ENCODE measurements around the gene DTD1. TPM values are rescaled to one million over a fixed set of nuclear protein-coding genes. Genes with fewer than 3 reads are reported as not detected.

The DTD1 gene
- total and polyA plus RNA-seq, 2 of the 13 experiments (the other 11 are each of a cell fraction or from before 2014, with no cell fraction given), result 41.2 to 79.3 TPM

DNA sequence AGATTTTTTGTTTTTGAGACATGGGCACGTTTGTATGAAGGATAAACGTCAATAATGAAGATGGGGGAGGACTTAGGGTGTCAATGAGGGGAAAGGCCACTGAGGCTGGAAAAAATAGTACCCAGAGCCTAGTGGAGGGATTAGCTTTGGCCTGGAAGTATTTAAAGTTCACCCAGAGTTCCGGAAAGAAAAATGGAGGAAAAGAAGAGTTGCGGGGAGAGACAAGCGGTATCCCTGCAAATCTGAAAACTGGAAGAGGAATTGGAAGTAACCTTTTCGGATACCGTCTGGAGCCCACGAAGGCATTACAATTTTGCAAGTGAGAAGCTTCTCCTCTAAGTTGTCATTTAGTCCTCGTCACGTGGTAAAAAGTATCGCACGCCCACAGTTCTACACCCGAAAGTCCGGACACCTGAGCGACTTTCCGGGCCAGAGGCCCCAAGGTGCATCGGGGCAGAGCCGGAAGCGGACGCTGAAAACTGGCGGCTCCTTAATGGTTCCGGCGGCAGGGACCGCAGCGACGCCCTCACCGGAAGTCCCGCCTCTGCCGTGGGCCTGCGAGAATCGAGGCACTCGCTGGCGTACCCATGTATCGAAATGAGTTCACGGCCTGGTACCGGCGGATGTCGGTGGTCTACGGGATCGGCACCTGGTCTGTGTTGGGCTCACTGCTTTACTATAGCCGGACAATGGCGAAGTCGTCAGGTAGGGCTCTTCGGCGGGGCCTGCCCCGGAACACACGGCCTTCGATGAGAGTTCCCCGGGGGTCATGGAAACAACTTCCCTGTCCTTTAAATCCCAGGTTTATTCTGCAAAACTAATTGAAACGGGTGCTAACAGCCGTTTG lies 20.7 kb upstream of the DTD1 start, which contains the start of gene SMIM26 (continued):
- TF ChIP-seq, protein P1, sequence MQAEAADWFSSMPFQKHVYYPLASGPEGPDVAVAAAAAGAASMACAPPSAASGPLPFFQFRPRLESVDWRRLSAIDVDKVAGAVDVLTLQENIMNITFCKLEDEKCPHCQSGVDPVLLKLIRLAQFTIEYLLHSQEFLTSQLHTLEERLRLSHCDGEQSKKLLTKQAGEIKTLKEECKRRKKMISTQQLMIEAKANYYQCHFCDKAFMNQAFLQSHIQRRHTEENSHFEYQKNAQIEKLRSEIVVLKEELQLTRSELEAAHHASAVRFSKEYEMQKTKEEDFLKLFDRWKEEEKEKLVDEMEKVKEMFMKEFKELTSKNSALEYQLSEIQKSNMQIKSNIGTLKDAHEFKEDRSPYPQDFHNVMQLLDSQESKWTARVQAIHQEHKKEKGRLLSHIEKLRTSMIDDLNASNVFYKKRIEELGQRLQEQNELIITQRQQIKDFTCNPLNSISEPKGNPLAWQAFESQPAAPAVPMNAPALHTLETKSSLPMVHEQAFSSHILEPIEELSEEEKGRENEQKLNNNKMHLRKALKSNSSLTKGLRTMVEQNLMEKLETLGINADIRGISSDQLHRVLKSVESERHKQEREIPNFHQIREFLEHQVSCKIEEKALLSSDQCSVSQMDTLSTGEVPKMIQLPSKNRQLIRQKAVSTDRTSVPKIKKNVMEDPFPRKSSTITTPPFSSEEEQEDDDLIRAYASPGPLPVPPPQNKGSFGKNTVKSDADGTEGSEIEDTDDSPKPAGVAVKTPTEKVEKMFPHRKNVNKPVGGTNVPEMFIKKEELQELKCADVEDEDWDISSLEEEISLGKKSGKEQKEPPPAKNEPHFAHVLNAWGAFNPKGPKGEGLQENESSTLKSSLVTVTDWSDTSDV (CRISPR knock-in tag; IDR thresholded peaks at IDR 0.05), result peak; percentile 41; the same call in 1 of the 2 replicates
- TF ChIP-seq MED1 (CRISPR knock-in tag; IDR thresholded peaks at IDR 0.05), result peak; percentile 83
- peak; percentile 72; the same call in 1 of the 2 replicates for TF ChIP-seq ZNF616 (CRISPR knock-in tag; IDR thresholded peaks at IDR 0.05; ENCODE audit: low read depth)
- TF ChIP-seq NBN (conservative IDR thresholded peaks at IDR 0.05), result no peak
- peak; percentile 80 for TF ChIP-seq NFKBIZ (CRISPR knock-in tag; IDR thresholded peaks at IDR 0.05)
- peak; percentile 38 for TF ChIP-seq ZNF367 (CRISPR knock-in tag; IDR thresholded peaks at IDR 0.05; ENCODE audit: borderline replicate concordance)
- TF ChIP-seq ZNF652 (CRISPR knock-in tag; IDR thresholded peaks at IDR 0.05; ENCODE audit: borderline replicate concordance, low read depth), result peak; percentile 39; the same call in 1 of the 2 replicates
- TF ChIP-seq ZNF205 (CRISPR knock-in tag; IDR thresholded peaks at IDR 0.05), result peak; percentile 86
- TF ChIP-seq, protein P2, sequence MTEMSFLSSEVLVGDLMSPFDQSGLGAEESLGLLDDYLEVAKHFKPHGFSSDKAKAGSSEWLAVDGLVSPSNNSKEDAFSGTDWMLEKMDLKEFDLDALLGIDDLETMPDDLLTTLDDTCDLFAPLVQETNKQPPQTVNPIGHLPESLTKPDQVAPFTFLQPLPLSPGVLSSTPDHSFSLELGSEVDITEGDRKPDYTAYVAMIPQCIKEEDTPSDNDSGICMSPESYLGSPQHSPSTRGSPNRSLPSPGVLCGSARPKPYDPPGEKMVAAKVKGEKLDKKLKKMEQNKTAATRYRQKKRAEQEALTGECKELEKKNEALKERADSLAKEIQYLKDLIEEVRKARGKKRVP (CRISPR knock-in tag; IDR thresholded peaks at IDR 0.05), result peak; percentile 54 to 77; a peak in 3 of 4 replicates
- peak; percentile 90 for TF ChIP-seq GPN1 (CRISPR knock-in tag; IDR thresholded peaks at IDR 0.05; ENCODE audit: borderline replicate concordance)
- peak; percentile 4; the same call in 1 of the 2 replicates for TF ChIP-seq SIN3B (IDR thresholded peaks at IDR 0.05; ENCODE audit: low read length)
- TF ChIP-seq CREB1 (IDR thresholded peaks at IDR 0.05), result peak; percentile 80
- TF ChIP-seq CREB1 (CRISPR knock-in tag; IDR thresholded peaks at IDR 0.05), result peak; percentile 91
- TF ChIP-seq, protein P3, sequence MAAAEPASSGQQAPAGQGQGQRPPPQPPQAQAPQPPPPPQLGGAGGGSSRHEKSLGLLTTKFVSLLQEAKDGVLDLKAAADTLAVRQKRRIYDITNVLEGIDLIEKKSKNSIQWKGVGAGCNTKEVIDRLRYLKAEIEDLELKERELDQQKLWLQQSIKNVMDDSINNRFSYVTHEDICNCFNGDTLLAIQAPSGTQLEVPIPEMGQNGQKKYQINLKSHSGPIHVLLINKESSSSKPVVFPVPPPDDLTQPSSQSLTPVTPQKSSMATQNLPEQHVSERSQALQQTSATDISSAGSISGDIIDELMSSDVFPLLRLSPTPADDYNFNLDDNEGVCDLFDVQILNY (CRISPR knock-in tag; conservative IDR thresholded peaks at IDR 0.05), result peak; percentile 82; the same call in 1 of the 2 replicates
- peak; percentile 69; the same call in 1 of the 2 replicates for TF ChIP-seq ZNF557 (CRISPR knock-in tag; IDR thresholded peaks at IDR 0.05)
- TF ChIP-seq, protein P4, sequence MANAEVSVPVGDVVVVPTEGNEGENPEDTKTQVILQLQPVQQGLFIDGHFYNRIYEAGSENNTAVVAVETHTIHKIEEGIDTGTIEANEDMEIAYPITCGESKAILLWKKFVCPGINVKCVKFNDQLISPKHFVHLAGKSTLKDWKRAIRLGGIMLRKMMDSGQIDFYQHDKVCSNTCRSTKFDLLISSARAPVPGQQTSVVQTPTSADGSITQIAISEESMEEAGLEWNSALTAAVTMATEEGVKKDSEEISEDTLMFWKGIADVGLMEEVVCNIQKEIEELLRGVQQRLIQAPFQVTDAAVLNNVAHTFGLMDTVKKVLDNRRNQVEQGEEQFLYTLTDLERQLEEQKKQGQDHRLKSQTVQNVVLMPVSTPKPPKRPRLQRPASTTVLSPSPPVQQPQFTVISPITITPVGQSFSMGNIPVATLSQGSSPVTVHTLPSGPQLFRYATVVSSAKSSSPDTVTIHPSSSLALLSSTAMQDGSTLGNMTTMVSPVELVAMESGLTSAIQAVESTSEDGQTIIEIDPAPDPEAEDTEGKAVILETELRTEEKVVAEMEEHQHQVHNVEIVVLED (CRISPR knock-in tag; IDR thresholded peaks at IDR 0.05; ENCODE audit: borderline replicate concordance), result peak; percentile 94
- TF ChIP-seq ZNF510 (CRISPR knock-in tag; IDR thresholded peaks at IDR 0.05; ENCODE audit: low read depth), result 0 out of 2 replicates have a peak, but pooled peaks have one; percentile 69
- TF ChIP-seq MEF2D (CRISPR knock-in tag; IDR thresholded peaks at IDR 0.05), result peak; percentile 95
- peak; percentile 75 for TF ChIP-seq TEAD3 (CRISPR knock-in tag; optimal IDR thresholded peaks at IDR 0.05; ENCODE audit: borderline replicate concordance)
- TF ChIP-seq PHF20 (CRISPR knock-in tag; IDR thresholded peaks at IDR 0.05), result peak; percentile 100
- peak; percentile 72 for TF ChIP-seq MED8 (CRISPR knock-in tag; IDR thresholded peaks at IDR 0.05; ENCODE audit: insufficient replicate concordance)
- TF ChIP-seq HIVEP1 (CRISPR knock-in tag; IDR thresholded peaks at IDR 0.05), result peak; percentile 87
